Measurements from ENCODE around the gene ANAPC5. TPM values are rescaled to one million over a fixed set of nuclear protein-coding genes. Genes with fewer than 3 reads are reported as not detected.

Gene ANAPC5
- total RNA-seq, 1 experiment from 2014 or later, result 101 TPM

- Histone ChIP-seq H2BK15ac (ENCODE audit: low read depth, low read length) (no peak overlapping the region), H2AK5ac (ENCODE audit: insufficient read length, low read length) (no peak overlapping the region), H2AFZ (ENCODE audit: low read length) (no peak overlapping the region), H4K91ac (ENCODE audit: insufficient read length, low read depth, low read length) (no peak overlapping the region), H3T11ph (ENCODE audit: low read length) (no peak overlapping the region), H3K18ac (ENCODE audit: insufficient read length, low read depth, low read length) (no peak overlapping the region), H3K9ac (ENCODE audit: extremely low read depth, insufficient read length, low read length) (no peak overlapping the region), H2BK5ac (ENCODE audit: insufficient read length, low read length) (no peak overlapping the region), H3K56ac (ENCODE audit: insufficient read length, low read depth, low read length) (no peak overlapping the region), H2BK120ac (ENCODE audit: low read depth, low read length, poor library complexity, severe bottlenecking) (no peak overlapping the region), H3K23ac (ENCODE audit: insufficient read length, low read depth, low read length) (no peak overlapping the region), H4K20me1 (ENCODE audit: control insufficient read depth, insufficient read depth, insufficient read length) (no peaks in the 10 kb centered on the region), H3K79me2 (ENCODE audit: insufficient read depth, low read length) (no peaks in the 10 kb centered on the region), H2BK12ac (ENCODE audit: insufficient read length, low read depth, low read length) (no peak overlapping the region), H4K5ac (ENCODE audit: insufficient read length, low read depth, low read length) (no peak overlapping the region), H3K4ac (ENCODE audit: low read depth, low read length) (no peak overlapping the region), H3K79me1 (ENCODE audit: insufficient read depth, low read depth, low read length, poor library complexity, severe bottlenecking) (no peaks in the 10 kb centered on the region), H3K27me3 (ENCODE audit: insufficient read depth, low read length) (no peaks in the 10 kb centered on the region), H3K27ac (ENCODE audit: insufficient read length, low read depth, low read length) (no peak overlapping the region), H3K9me3 (ENCODE audit: control insufficient read depth, low read depth, low read length) (no peaks in the 10 kb centered on the region), H2BK20ac (ENCODE audit: low read depth, low read length, poor library complexity, severe bottlenecking) (no peak overlapping the region), H3K4me2 (ENCODE audit: insufficient read depth, insufficient read length, low read length) (no peak overlapping the region), H3K4me1 (ENCODE audit: insufficient read depth, low read length) (no peaks in the 10 kb centered on the region), H3K14ac (ENCODE audit: insufficient read depth, low read length) (no peak overlapping the region), H4K8ac (replicated peaks; ENCODE audit: insufficient read length, low read depth, low read length) (no peak overlapping the region), H3K23me2 (ENCODE audit: insufficient read length, low read depth, low read length, poor library complexity, severe bottlenecking) (no peaks in the 10 kb centered on the region)
- H3K36me3 Mint-ChIP-seq (ENCODE audit: insufficient read depth in 1 of 3, low read depth in 3 of 3), result peaks cover 26 to 46% (median 37%) of the 10 kb centered on the region in 3 experiments; a peak in 6 of 7 replicates
- whole genome bisulfite sequencing (ENCODE audit: extremely low coverage, insufficient read length, low lambda C conversion rate), result no CpG with 5 or more reads among the region's 14 CpGs
- no peak overlapping the region for H3K4me3 Mint-ChIP-seq
- H3K4me1 Mint-ChIP-seq, result peaks cover 0 to 1% of the 10 kb centered on the region in 2 experiments; a peak in 1 of 4 replicates
- TF ChIP-seq, protein P1, sequence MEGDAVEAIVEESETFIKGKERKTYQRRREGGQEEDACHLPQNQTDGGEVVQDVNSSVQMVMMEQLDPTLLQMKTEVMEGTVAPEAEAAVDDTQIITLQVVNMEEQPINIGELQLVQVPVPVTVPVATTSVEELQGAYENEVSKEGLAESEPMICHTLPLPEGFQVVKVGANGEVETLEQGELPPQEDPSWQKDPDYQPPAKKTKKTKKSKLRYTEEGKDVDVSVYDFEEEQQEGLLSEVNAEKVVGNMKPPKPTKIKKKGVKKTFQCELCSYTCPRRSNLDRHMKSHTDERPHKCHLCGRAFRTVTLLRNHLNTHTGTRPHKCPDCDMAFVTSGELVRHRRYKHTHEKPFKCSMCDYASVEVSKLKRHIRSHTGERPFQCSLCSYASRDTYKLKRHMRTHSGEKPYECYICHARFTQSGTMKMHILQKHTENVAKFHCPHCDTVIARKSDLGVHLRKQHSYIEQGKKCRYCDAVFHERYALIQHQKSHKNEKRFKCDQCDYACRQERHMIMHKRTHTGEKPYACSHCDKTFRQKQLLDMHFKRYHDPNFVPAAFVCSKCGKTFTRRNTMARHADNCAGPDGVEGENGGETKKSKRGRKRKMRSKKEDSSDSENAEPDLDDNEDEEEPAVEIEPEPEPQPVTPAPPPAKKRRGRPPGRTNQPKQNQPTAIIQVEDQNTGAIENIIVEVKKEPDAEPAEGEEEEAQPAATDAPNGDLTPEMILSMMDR (conservative IDR thresholded peaks at IDR 0.05), result no peak
- H3K27ac Mint-ChIP-seq, result peak overlapping the region in 2 of 3 experiments; percentile 75 to 82; a peak in 3 of 7 replicates
- H3K27me3 Mint-ChIP-seq (ENCODE audit: low read depth), result no peaks in the 10 kb centered on the region
- DNase-seq, result no peak
- no peaks in the 10 kb centered on the region for H3K9me3 Mint-ChIP-seq
Measured at GRCh38 chr12:121273364-121273896, 78.8 kb downstream of the ANAPC5 start.
